Muscle layer of colon (tissue), 2 donors: ENCODE results near the gene ITPRIPL2.

Source experiments
- H3K27ac ChIP-seq: one replicate; pipeline ENCODE4 v1.7.0; 2013; ENCODE audit warnings: low read depth, mild to moderate bottlenecking, low read length, moderate library complexity
- H3K27me3 ChIP-seq, 2 donors: one replicate each; pipeline ENCODE4 v1.7.0; 2013; ENCODE audit warnings: low read length in 2 of 2, mild to moderate bottlenecking in 2 of 2; ENCODE audit not compliant: insufficient read depth in 2 of 2, control insufficient read depth in 1 of 2
- H3K36me3 ChIP-seq: one replicate; pipeline ENCODE4 v1.7.0; 2013; ENCODE audit warnings: mild to moderate bottlenecking, low read length; ENCODE audit not compliant: insufficient read depth
- H3K4me1 ChIP-seq: one replicate; pipeline ENCODE4 v1.7.0; 2013; ENCODE audit warnings: mild to moderate bottlenecking, low read length; ENCODE audit not compliant: insufficient read depth
- H3K4me3 ChIP-seq, 2 donors: one replicate each; pipeline ENCODE4 v1.7.0; 2013; ENCODE audit warnings: low read length in 2 of 2, low read depth in 1 of 2, mild to moderate bottlenecking in 1 of 2, moderate library complexity in 1 of 2
- H3K9ac ChIP-seq: one replicate; pipeline ENCODE4 v1.7.0; 2013; ENCODE audit warnings: low read length
- H3K9me3 ChIP-seq: one replicate; pipeline ENCODE4 v1.7.0; 2013; ENCODE audit warnings: mild to moderate bottlenecking, low read length
- donor health status: abdominal sarcoma.
- donor health status: Adenocarcinoma of cecum.

The ITPRIPL2 gene

GRCh38 chr16:19138601-19139000 is 24.8 kb downstream of the ITPRIPL2 start:
- Histone ChIP-seq H3K36me3 (no peaks in the 10 kb centered on the region), H3K9ac (no peak overlapping the region), H3K4me1 (peaks cover 33% of the 10 kb centered on the region), H3K9me3 (no peaks in the 10 kb centered on the region), H3K27ac (no peak overlapping the region), H3K4me3 (no peak overlapping the region), H3K27me3 (no peaks in the 10 kb centered on the region)

GRCh38 chr16:19139436-19140091 is 25.8 kb downstream of the ITPRIPL2 start:
- no peaks in the 10 kb centered on the region for H3K9me3 ChIP-seq
- H3K9ac ChIP-seq: no peak overlapping the region
- H3K4me1 ChIP-seq: peaks cover 33% of the 10 kb centered on the region
- H3K4me3 ChIP-seq: no peak overlapping the region
- H3K27me3 ChIP-seq: no peaks in the 10 kb centered on the region
- no peaks in the 10 kb centered on the region for H3K36me3 ChIP-seq
- no peak overlapping the region for H3K27ac ChIP-seq

GRCh38 chr16:19140396-19140795 is 26.6 kb downstream of the ITPRIPL2 start:
- no peaks in the 10 kb centered on the region for H3K9me3 ChIP-seq
- no peak overlapping the region for H3K4me3 ChIP-seq
- no peak overlapping the region for H3K9ac ChIP-seq
- H3K4me1 ChIP-seq: peaks cover 33% of the 10 kb centered on the region
- H3K27ac ChIP-seq: no peak overlapping the region
- no peaks in the 10 kb centered on the region for H3K27me3 ChIP-seq
- no peaks in the 10 kb centered on the region for H3K36me3 ChIP-seq

GRCh38 chr16:19142939-19143598 is 29.3 kb downstream of the ITPRIPL2 start:
- Histone ChIP-seq H3K4me1 (peaks cover 10% of the 10 kb centered on the region), H3K27ac (no peak overlapping the region), H3K36me3 (no peaks in the 10 kb centered on the region), H3K9me3 (no peaks in the 10 kb centered on the region), H3K27me3 (no peaks in the 10 kb centered on the region), H3K4me3 (no peak overlapping the region), H3K9ac (no peak overlapping the region)

GRCh38 chr16:19143599-19143956 is 29.8 kb downstream of the ITPRIPL2 start:
- H3K36me3 ChIP-seq: no peaks in the 10 kb centered on the region
- H3K9me3 ChIP-seq: no peaks in the 10 kb centered on the region
- H3K9ac ChIP-seq: no peak overlapping the region
- no peak overlapping the region for H3K27ac ChIP-seq
- no peaks in the 10 kb centered on the region for H3K27me3 ChIP-seq
- H3K4me3 ChIP-seq: no peak overlapping the region
- peaks cover 5% of the 10 kb centered on the region for H3K4me1 ChIP-seq

GRCh38 chr16:19145010-19145409 is 31.2 kb downstream of the ITPRIPL2 start:
- H3K36me3 ChIP-seq: no peaks in the 10 kb centered on the region
- H3K9me3 ChIP-seq: no peaks in the 10 kb centered on the region
- H3K4me3 ChIP-seq: no peak overlapping the region
- H3K9ac ChIP-seq: no peak overlapping the region
- H3K4me1 ChIP-seq: no peaks in the 10 kb centered on the region
- no peaks in the 10 kb centered on the region for H3K27me3 ChIP-seq
- no peak overlapping the region for H3K27ac ChIP-seq

GRCh38 chr16:19147126-19147525 is 33.4 kb downstream of the ITPRIPL2 start:
- Histone ChIP-seq H3K4me3 (no peak overlapping the region), H3K4me1 (no peaks in the 10 kb centered on the region), H3K27ac (no peak overlapping the region), H3K27me3 (no peaks in the 10 kb centered on the region), H3K9me3 (no peaks in the 10 kb centered on the region), H3K36me3 (no peaks in the 10 kb centered on the region), H3K9ac (no peak overlapping the region)

- no peak overlapping the region for H3K9ac ChIP-seq
- H3K9me3 ChIP-seq: no peaks in the 10 kb centered on the region
- no peak overlapping the region for H3K4me3 ChIP-seq
- H3K4me1 ChIP-seq: no peaks in the 10 kb centered on the region
- H3K27ac ChIP-seq: no peak overlapping the region
- no peaks in the 10 kb centered on the region for H3K27me3 ChIP-seq
- no peaks in the 10 kb centered on the region for H3K36me3 ChIP-seq
Measured at GRCh38 chr16:19147627-19148026, 33.9 kb downstream of the ITPRIPL2 start.

GRCh38 chr16:19148189-19148588 is 34.4 kb downstream of the ITPRIPL2 start:
- H3K9me3 ChIP-seq: no peaks in the 10 kb centered on the region

GRCh38 chr16:19151310-19151709 is 37.5 kb downstream of the ITPRIPL2 start:
- Histone ChIP-seq H3K27ac (no peak overlapping the region), H3K9ac (no peak overlapping the region), H3K36me3 (no peaks in the 10 kb centered on the region), H3K4me3 (no peak overlapping the region), H3K9me3 (no peaks in the 10 kb centered on the region), H3K27me3 (no peaks in the 10 kb centered on the region), H3K4me1 (no peaks in the 10 kb centered on the region)

More at GRCh38 chr16:19148189-19148588, 34.4 kb downstream of the ITPRIPL2 start:
- Histone ChIP-seq H3K4me3 (no peak overlapping the region), H3K9ac (no peak overlapping the region), H3K27me3 (no peaks in the 10 kb centered on the region), H3K4me1 (no peaks in the 10 kb centered on the region), H3K27ac (no peak overlapping the region), H3K36me3 (no peaks in the 10 kb centered on the region)

GRCh38 chr16:19152042-19152441 is 38.3 kb downstream of the ITPRIPL2 start:
- no peaks in the 10 kb centered on the region for H3K4me1 ChIP-seq
- no peak overlapping the region for H3K9ac ChIP-seq
- no peak overlapping the region for H3K4me3 ChIP-seq
- no peaks in the 10 kb centered on the region for H3K27me3 ChIP-seq
- no peaks in the 10 kb centered on the region for H3K36me3 ChIP-seq
- no peak overlapping the region for H3K27ac ChIP-seq
- no peaks in the 10 kb centered on the region for H3K9me3 ChIP-seq

GRCh38 chr16:19153876-19154275 is 40.1 kb downstream of the ITPRIPL2 start:
- no peaks in the 10 kb centered on the region for H3K4me1 ChIP-seq
- no peak overlapping the region for H3K27ac ChIP-seq
- no peaks in the 10 kb centered on the region for H3K36me3 ChIP-seq
- H3K4me3 ChIP-seq: no peak overlapping the region
- no peaks in the 10 kb centered on the region for H3K27me3 ChIP-seq
- no peaks in the 10 kb centered on the region for H3K9me3 ChIP-seq
- no peak overlapping the region for H3K9ac ChIP-seq
